ENCODE results near the gene HSFX1. TPM values are rescaled to one million over a fixed set of nuclear protein-coding genes. Genes with fewer than 3 reads are reported as not detected.
"Not testable (repeated sequence)": the region's sequence is repeated elsewhere in the genome, so short reads cannot be mapped to it uniquely, and the experiment has no call there.

The HSFX1 gene
- total and polyA plus RNA-seq, 2 of the 8 experiments (the other 6 are each of a cell fraction or from before 2014, with no cell fraction given) = 0.42 to 0.63 TPM

- H4K20me1 ChIP-seq (replicated peaks in 1 of 2; ENCODE audit: control insufficient read depth in 1 of 2, insufficient read depth in 2 of 2, low read length in 2 of 2); H4K91ac ChIP-seq (replicated peaks; ENCODE audit: insufficient read length, low read length); H3K79me1 ChIP-seq (ENCODE audit: low read depth, low read length); DNase-seq (ENCODE audit: low read depth in 1 of 2, low spot score in 2 of 2); H3K4ac ChIP-seq (replicated peaks; ENCODE audit: insufficient read length, low read depth, low read length); H4K5ac ChIP-seq (ENCODE audit: insufficient read length, low read depth, low read length); H3K79me2 ChIP-seq (ENCODE audit: control insufficient read depth in 1 of 2, insufficient read depth in 2 of 2, low read length in 2 of 2); H3K18ac ChIP-seq (ENCODE audit: extremely low read depth, low read length); H2BK5ac ChIP-seq (ENCODE audit: low read depth, low read length); H3K4me2 ChIP-seq (ENCODE audit: insufficient read depth in 1 of 2, low read depth in 2 of 2, low read length in 2 of 2); POLR2A ChIA-PET (ENCODE audit: partially characterized antibody); H2AK5ac ChIP-seq (ENCODE audit: low read depth, low read length); H3K27ac ChIP-seq (ENCODE audit: low read depth, low read length); H3K23ac ChIP-seq (ENCODE audit: insufficient read length); H3K56ac ChIP-seq (replicated peaks; ENCODE audit: insufficient read length, low read depth, low read length); H2BK12ac ChIP-seq (ENCODE audit: low read depth, low read length); CTCF ChIA-PET (ENCODE audit: partially characterized antibody); H3K9ac ChIP-seq (replicated peaks in 1 of 4; ENCODE audit: extremely low read depth in 1 of 4, low read depth in 3 of 4, low read length in 3 of 4); H3K14ac ChIP-seq (ENCODE audit: insufficient read length); H3K9me3 ChIP-seq (ENCODE audit: insufficient read depth in 2 of 2, low read depth in 1 of 2, low read length in 1 of 2); H2BK20ac ChIP-seq (ENCODE audit: low read length); H3K23me2 ChIP-seq (ENCODE audit: low read depth, low read length); H2BK120ac ChIP-seq (replicated peaks; ENCODE audit: low read depth, low read length); H3K27me3 ChIP-seq (replicated peaks in 1 of 4; ENCODE audit: control insufficient read depth in 3 of 4, extremely low read depth in 1 of 4, insufficient read depth in 3 of 4, low read length in 3 of 4); H3K4me1 ChIP-seq (replicated peaks in 1 of 4; ENCODE audit: control insufficient read depth in 3 of 4, insufficient read depth in 4 of 4, low read length in 3 of 4); H2AFZ ChIP-seq (ENCODE audit: low read length); H3K36me3 ChIP-seq (ENCODE audit: control insufficient read depth in 2 of 4, insufficient read depth in 4 of 4, low read length in 3 of 4); H2BK15ac ChIP-seq (ENCODE audit: low read length); H3K4me3 ChIP-seq (ENCODE audit: extremely low read depth in 1 of 4, insufficient read depth in 2 of 4, low read depth in 3 of 4, low read length in 4 of 4); H4K8ac ChIP-seq (ENCODE audit: extremely low read depth, insufficient read depth, low read length): not testable (repeated sequence)
- FAIRE-seq = peak; percentile 94
- WGBS, 2 experiments (ENCODE audit: extremely low coverage in 1 of 2, insufficient coverage in 1 of 2, insufficient read length in 1 of 2, insufficient replicate concordance in 2 of 2, low coverage in 1 of 2, low lambda C conversion rate in 2 of 2, missing lambda C conversion rate in 1 of 2) = no CpG with 5 or more reads among the region's 6 CpGs
Measured at GRCh38 chrX:149742269-149742668, 31.6 kb upstream of the HSFX1 start.

- H2BK15ac ChIP-seq (ENCODE audit: low read length); CTCF ChIA-PET (ENCODE audit: partially characterized antibody); H3K27me3 ChIP-seq (replicated peaks in 1 of 4; ENCODE audit: control insufficient read depth in 3 of 4, extremely low read depth in 1 of 4, insufficient read depth in 3 of 4, low read length in 3 of 4); H2BK20ac ChIP-seq (ENCODE audit: low read length); H3K4me1 ChIP-seq (replicated peaks in 1 of 4; ENCODE audit: control insufficient read depth in 3 of 4, insufficient read depth in 4 of 4, low read length in 3 of 4); H3K4ac ChIP-seq (replicated peaks; ENCODE audit: insufficient read length, low read depth, low read length); H3K4me2 ChIP-seq (ENCODE audit: insufficient read depth in 1 of 2, low read depth in 2 of 2, low read length in 2 of 2); H3K79me2 ChIP-seq (ENCODE audit: control insufficient read depth in 1 of 2, insufficient read depth in 2 of 2, low read length in 2 of 2); POLR2A ChIA-PET (ENCODE audit: partially characterized antibody); H3K4me3 ChIP-seq (ENCODE audit: extremely low read depth in 1 of 4, insufficient read depth in 2 of 4, low read depth in 3 of 4, low read length in 4 of 4); H2BK12ac ChIP-seq (ENCODE audit: low read depth, low read length); H3K56ac ChIP-seq (replicated peaks; ENCODE audit: insufficient read length, low read depth, low read length); H2BK120ac ChIP-seq (replicated peaks; ENCODE audit: low read depth, low read length); H4K20me1 ChIP-seq (replicated peaks in 1 of 2; ENCODE audit: control insufficient read depth in 1 of 2, insufficient read depth in 2 of 2, low read length in 2 of 2); H2AFZ ChIP-seq (ENCODE audit: low read length); H3K27ac ChIP-seq (ENCODE audit: low read depth, low read length); H4K91ac ChIP-seq (replicated peaks; ENCODE audit: insufficient read length, low read length); H3K9ac ChIP-seq (replicated peaks in 1 of 4; ENCODE audit: extremely low read depth in 1 of 4, low read depth in 3 of 4, low read length in 3 of 4); H4K8ac ChIP-seq (ENCODE audit: extremely low read depth, insufficient read depth, low read length); H2AK5ac ChIP-seq (ENCODE audit: low read depth, low read length); H3K14ac ChIP-seq (ENCODE audit: insufficient read length); H4K5ac ChIP-seq (ENCODE audit: insufficient read length, low read depth, low read length); H3K23ac ChIP-seq (ENCODE audit: insufficient read length); H3K9me3 ChIP-seq (ENCODE audit: insufficient read depth in 2 of 2, low read depth in 1 of 2, low read length in 1 of 2); H3K23me2 ChIP-seq (ENCODE audit: low read depth, low read length); H2BK5ac ChIP-seq (ENCODE audit: low read depth, low read length); H3K36me3 ChIP-seq (ENCODE audit: control insufficient read depth in 2 of 4, insufficient read depth in 4 of 4, low read length in 3 of 4); H3K79me1 ChIP-seq (ENCODE audit: low read depth, low read length); H3K18ac ChIP-seq (ENCODE audit: extremely low read depth, low read length); DNase-seq (ENCODE audit: low read depth in 1 of 2, low spot score in 2 of 2): not testable (repeated sequence)
- no CpG with 5 or more reads among the region's 6 CpGs for WGBS, 2 experiments (ENCODE audit: extremely low coverage in 1 of 2, insufficient coverage in 1 of 2, insufficient read length in 1 of 2, insufficient replicate concordance in 2 of 2, low coverage in 1 of 2, low lambda C conversion rate in 2 of 2, missing lambda C conversion rate in 1 of 2)
- peak; percentile 100 for FAIRE-seq
Measured at GRCh38 chrX:149746390-149747007, 27.4 kb upstream of the HSFX1 start.
